ENCODE results near the gene NBPF1. TPM values are rescaled to one million over a fixed set of nuclear protein-coding genes. Genes with fewer than 3 reads are reported as not detected.
A peak's percentile ranks its signal among the peaks of the same experiment; 100 is the strongest.
"Not testable (repeated sequence)": the region's sequence is repeated elsewhere in the genome, so short reads cannot be mapped to it uniquely, and the experiment has no call there.

The NBPF1 gene
- total RNA-seq, 1 experiment from 2014 or later: 28.9 TPM

- H3K4me3 Mint-ChIP-seq (ENCODE audit: unreplicated experiment); H3K36me3 Mint-ChIP-seq (ENCODE audit: insufficient read depth, unreplicated experiment); H3K4me1 Mint-ChIP-seq (ENCODE audit: insufficient read depth, unreplicated experiment); H3K27ac Mint-ChIP-seq (ENCODE audit: low read depth, unreplicated experiment); intact Hi-C loops (cut with micrococcal nuclease); H3K9me3 Mint-ChIP-seq (ENCODE audit: unreplicated experiment); H3K27me3 Mint-ChIP-seq (ENCODE audit: insufficient read depth, unreplicated experiment): not testable (repeated sequence)
- ChIA-PET CTCF (interaction anchor here (0.6 to 1.3 kb wide), 4 partner anchors 19 to 64 kb away, joined by 3 to 5 read pairs (median 4); no protein-coding TSS in a partner anchor), POLR2A (interaction anchor here (0.5 to 1.7 kb wide), 10 partner anchors 12 to 635 kb away, joined by 3 to 17 read pairs (median 4); partner anchors contain the start of gene NBPF1)
- TSS peak; percentile 95 for BruUV-seq (replicated peaks)
- TF ChIP-seq CTCF (IDR thresholded peaks at IDR 0.05; ENCODE audit: unreplicated experiment): peak; percentile 61
- DNase-seq (ENCODE audit: unreplicated experiment): peak; percentile 97
These were observed 31.3 kb upstream of the NBPF1 start for GRCh38 chr1:16644482-16645270.

GRCh38 chr1:16644193-16644481 lies 30.8 kb upstream of the NBPF1 start:
- POLR2A ChIA-PET: interaction anchor here (0.5 to 1.7 kb wide), 10 partner anchors 12 to 636 kb away, joined by 3 to 17 read pairs (median 4); partner anchors contain the start of gene NBPF1
- CTCF ChIA-PET: interaction anchor here (0.6 to 1.3 kb wide), 3 partner anchors 19 to 65 kb away, joined by 3 to 5 read pairs (median 4); no protein-coding TSS in a partner anchor
- Mint-ChIP-seq H3K27me3 (ENCODE audit: insufficient read depth, unreplicated experiment) (no peaks in the 10 kb centered on the region), H3K27ac (ENCODE audit: low read depth, unreplicated experiment) (no peak overlapping the region), H3K36me3 (ENCODE audit: insufficient read depth, unreplicated experiment) (no peaks in the 10 kb centered on the region), H3K4me1 (ENCODE audit: insufficient read depth, unreplicated experiment) (no peaks in the 10 kb centered on the region), H3K9me3 (ENCODE audit: unreplicated experiment) (no peaks in the 10 kb centered on the region), H3K4me3 (ENCODE audit: unreplicated experiment) (no peak overlapping the region)
- no peak for TF ChIP-seq CTCF (IDR thresholded peaks at IDR 0.05; ENCODE audit: unreplicated experiment)
- intact Hi-C loops (cut with micrococcal nuclease): no loop called here
- BruUV-seq (replicated peaks): TSS peak; percentile 53
- DNase-seq (ENCODE audit: unreplicated experiment): no peak

- H3K4me3 Mint-ChIP-seq (ENCODE audit: unreplicated experiment); H3K27ac Mint-ChIP-seq (ENCODE audit: low read depth, unreplicated experiment); BruUV-seq (replicated peaks); H3K9me3 Mint-ChIP-seq (ENCODE audit: unreplicated experiment); H3K36me3 Mint-ChIP-seq (ENCODE audit: insufficient read depth, unreplicated experiment); DNase-seq (ENCODE audit: unreplicated experiment); intact Hi-C loops (cut with micrococcal nuclease); H3K27me3 Mint-ChIP-seq (ENCODE audit: insufficient read depth, unreplicated experiment); H3K4me1 Mint-ChIP-seq (ENCODE audit: insufficient read depth, unreplicated experiment): not testable (repeated sequence)
- POLR2A ChIA-PET: interaction anchor here (0.5 to 1.7 kb wide), 8 partner anchors 11 to 271 kb away, joined by 3 to 17 read pairs (median 4); partner anchors contain the start of gene NBPF1
- CTCF ChIA-PET: interaction anchor here (0.6 to 1.3 kb wide), 4 partner anchors 13 to 65 kb away, joined by 3 to 5 read pairs (median 4); no protein-coding TSS in a partner anchor
These were observed 30.3 kb upstream of the NBPF1 start for GRCh38 chr1:16643476-16644192.

GRCh38 chr1:16643001-16643411 lies 29.6 kb upstream of the NBPF1 start:
- BruUV-seq (replicated peaks); H3K27ac Mint-ChIP-seq (ENCODE audit: low read depth, unreplicated experiment); DNase-seq (ENCODE audit: unreplicated experiment); H3K4me1 Mint-ChIP-seq (ENCODE audit: insufficient read depth, unreplicated experiment); H3K9me3 Mint-ChIP-seq (ENCODE audit: unreplicated experiment); H3K4me3 Mint-ChIP-seq (ENCODE audit: unreplicated experiment); H3K27me3 Mint-ChIP-seq (ENCODE audit: insufficient read depth, unreplicated experiment); intact Hi-C loops (cut with micrococcal nuclease); H3K36me3 Mint-ChIP-seq (ENCODE audit: insufficient read depth, unreplicated experiment): not testable (repeated sequence)
- CTCF ChIA-PET: interaction anchor here (0.8 to 1.3 kb wide), 2 partner anchors 13 to 18 kb away, joined by 5 read pairs; no protein-coding TSS in a partner anchor
- POLR2A ChIA-PET: interaction anchor here (0.6 to 0.7 kb wide), 2 partner anchors 19 to 271 kb away, joined by 3 read pairs; no protein-coding TSS in a partner anchor

- H3K27me3 Mint-ChIP-seq (ENCODE audit: insufficient read depth, unreplicated experiment): not testable (repeated sequence)
These were observed 28.9 kb upstream of the NBPF1 start for GRCh38 chr1:16642025-16642966.

GRCh38 chr1:16641159-16641975 lies 28.0 kb upstream of the NBPF1 start:
- H3K4me3 Mint-ChIP-seq (ENCODE audit: unreplicated experiment); H3K4me1 Mint-ChIP-seq (ENCODE audit: insufficient read depth, unreplicated experiment); H3K27me3 Mint-ChIP-seq (ENCODE audit: insufficient read depth, unreplicated experiment); H3K9me3 Mint-ChIP-seq (ENCODE audit: unreplicated experiment); H3K27ac Mint-ChIP-seq (ENCODE audit: low read depth, unreplicated experiment); DNase-seq (ENCODE audit: unreplicated experiment); H3K36me3 Mint-ChIP-seq (ENCODE audit: insufficient read depth, unreplicated experiment); intact Hi-C loops (cut with micrococcal nuclease): not testable (repeated sequence)
- TSS peak; percentile 6 for BruUV-seq (replicated peaks)
- ChIA-PET CTCF (interaction anchor here (0.7 kb wide), 1 partner anchor 369 kb away, joined by 4 read pairs; no protein-coding TSS in a partner anchor), POLR2A (interaction anchor here (0.6 to 1.2 kb wide), 3 partner anchors 18 to 784 kb away, joined by 3 to 4 read pairs (median 4); no protein-coding TSS in a partner anchor)

More at GRCh38 chr1:16642025-16642966, 28.9 kb upstream of the NBPF1 start:
- BruUV-seq (replicated peaks); intact Hi-C loops (cut with micrococcal nuclease); H3K9me3 Mint-ChIP-seq (ENCODE audit: unreplicated experiment); CTCF ChIA-PET; H3K36me3 Mint-ChIP-seq (ENCODE audit: insufficient read depth, unreplicated experiment); H3K27ac Mint-ChIP-seq (ENCODE audit: low read depth, unreplicated experiment); H3K4me1 Mint-ChIP-seq (ENCODE audit: insufficient read depth, unreplicated experiment); DNase-seq (ENCODE audit: unreplicated experiment); H3K4me3 Mint-ChIP-seq (ENCODE audit: unreplicated experiment): not testable (repeated sequence)
- POLR2A ChIA-PET: interaction anchor here (0.6 kb wide), 1 partner anchor 18 kb away, joined by 3 read pairs; no protein-coding TSS in a partner anchor

Data from MCF 10A (cell line).